ENCODE results near the gene ORM2. TPM values are rescaled to one million over a fixed set of nuclear protein-coding genes. Genes with fewer than 3 reads are reported as not detected.

Gene ORM2
- total RNA-seq, 2 donors from 2014 or later: not detected

DNA sequence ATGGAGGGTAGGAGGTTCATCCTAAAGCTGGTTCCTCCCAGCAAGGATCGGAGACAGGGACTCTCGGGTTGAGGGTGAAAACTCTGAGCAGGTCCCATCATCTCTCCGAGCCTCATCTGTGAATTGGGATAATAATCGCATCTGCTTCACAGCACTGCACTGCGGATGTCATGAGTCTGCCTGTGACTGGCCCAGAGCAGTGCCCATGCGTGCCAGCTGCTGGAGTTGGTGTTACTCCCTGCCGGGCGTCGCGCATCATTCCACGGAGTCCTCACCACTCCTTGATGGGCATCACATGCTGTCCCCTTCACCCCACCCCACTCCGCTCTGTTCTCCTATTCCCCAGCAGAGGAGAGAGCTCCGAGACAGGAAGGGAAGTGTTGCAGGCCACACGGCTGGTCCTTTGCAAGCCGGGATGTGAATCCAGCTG, 41.9 kb upstream of the ORM2 start:
- no peak for DNase-seq (ENCODE audit: low spot score)

GRCh38 chr9:114288193-114289091, 41.2 kb upstream of the ORM2 start:
- Histone ChIP-seq H3K4me3 (no peak overlapping the region), H3K36me3 (no peaks in the 10 kb centered on the region), H3K9me3 (no peaks in the 10 kb centered on the region), H3K4me1 (no peaks in the 10 kb centered on the region), H3K27me3 (no peaks in the 10 kb centered on the region), H3K27ac (no peak overlapping the region)
- no peak for DNase-seq (ENCODE audit: low spot score)
- no peak for TF ChIP-seq CTCF (IDR thresholded peaks at IDR 0.05)

More for the DNA sequence above, 41.9 kb upstream of the ORM2 start:
- Histone ChIP-seq H3K27ac (no peak overlapping the region), H3K9me3 (no peaks in the 10 kb centered on the region), H3K4me3 (no peak overlapping the region), H3K4me1 (no peaks in the 10 kb centered on the region), H3K27me3 (no peaks in the 10 kb centered on the region), H3K36me3 (no peaks in the 10 kb centered on the region)
- TF ChIP-seq CTCF (IDR thresholded peaks at IDR 0.05): no peak

DNA sequence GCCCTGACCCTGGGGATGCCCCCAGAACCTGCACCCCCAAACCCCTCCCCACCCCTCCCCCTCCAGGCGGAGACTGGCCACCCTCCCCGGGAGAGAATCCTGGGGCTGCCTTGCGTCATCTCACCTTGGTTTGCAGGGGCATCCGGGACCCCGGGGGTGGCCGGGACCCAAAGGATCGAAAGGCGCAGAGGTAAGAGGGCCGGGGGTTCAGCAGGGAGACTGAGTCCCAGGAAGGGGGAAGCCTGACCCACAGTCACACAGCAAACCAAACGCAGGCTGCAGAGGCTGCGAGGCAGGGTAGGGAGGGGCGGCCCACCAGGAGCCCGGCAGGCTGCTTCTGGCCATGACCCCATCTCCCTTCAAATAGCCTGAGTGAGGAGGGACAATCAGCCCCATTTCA, 40.6 kb upstream of the ORM2 start:
- Histone ChIP-seq H3K4me1 (no peaks in the 10 kb centered on the region), H3K4me3 (no peak overlapping the region), H3K27me3 (no peaks in the 10 kb centered on the region), H3K9me3 (no peaks in the 10 kb centered on the region), H3K27ac (no peak overlapping the region), H3K36me3 (no peaks in the 10 kb centered on the region)
- TF ChIP-seq CTCF (IDR thresholded peaks at IDR 0.05): no peak
- no peak for DNase-seq (ENCODE audit: low spot score)

- no peak for TF ChIP-seq CTCF (IDR thresholded peaks at IDR 0.05)
- H3K4me1 ChIP-seq: no peaks in the 10 kb centered on the region
- no peak overlapping the region for H3K4me3 ChIP-seq
- H3K36me3 ChIP-seq: peaks cover 4% of the 10 kb centered on the region
- H3K27me3 ChIP-seq: no peaks in the 10 kb centered on the region
- H3K27ac ChIP-seq: no peak overlapping the region
- DNase-seq (ENCODE audit: low spot score): no peak
- peaks cover 0 to 6% of the 10 kb centered on the region in 2 donors for H3K9me3 ChIP-seq
Observed at GRCh38 chr9:114289571-114290481, 39.8 kb upstream of the ORM2 start.

DNA sequence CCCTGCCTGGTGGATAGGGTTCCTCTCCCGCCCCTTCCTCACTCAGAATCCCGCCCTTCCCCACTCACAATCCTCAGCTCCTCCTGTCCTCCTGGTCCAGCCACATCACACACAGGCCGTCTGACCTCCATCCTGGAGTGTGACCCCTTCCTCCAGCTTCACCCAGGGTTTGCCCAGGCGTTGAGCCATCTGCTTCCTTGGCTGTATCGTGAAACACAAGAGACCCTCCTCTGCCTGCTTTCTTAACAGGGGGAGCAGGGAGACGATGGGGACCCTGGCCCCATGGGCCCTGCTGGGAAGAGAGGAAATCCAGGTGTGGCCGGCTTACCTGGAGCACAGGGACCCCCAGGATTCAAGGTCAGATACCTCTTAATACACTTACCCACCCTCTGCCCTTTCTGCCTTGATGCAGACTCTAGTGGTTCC, 39.1 kb upstream of the ORM2 start:
- no peak overlapping the region for H3K4me3 ChIP-seq
- TF ChIP-seq CTCF (IDR thresholded peaks at IDR 0.05): no peak
- H3K9me3 ChIP-seq: peaks cover 0 to 9% of the 10 kb centered on the region in 2 donors
- H3K27ac ChIP-seq: no peak overlapping the region
- no peaks in the 10 kb centered on the region for H3K4me1 ChIP-seq
- peaks cover 7% of the 10 kb centered on the region for H3K36me3 ChIP-seq
- H3K27me3 ChIP-seq: no peaks in the 10 kb centered on the region
- DNase-seq (ENCODE audit: low spot score): no peak

Data from right atrium auricular region (tissue), 2 donors.